Measurements from ENCODE around the gene CALHM6.
"Not testable (repeated sequence)": the region's sequence is repeated elsewhere in the genome, so short reads cannot be mapped to it uniquely, and the experiment has no call there.

Gene CALHM6

GRCh38 chr6:116483616-116484015 lies 22.4 kb downstream of the CALHM6 start:
- DNase-seq: no peak

- DNase-seq: no peak
Observed at GRCh38 chr6:116485559-116486184, 24.5 kb downstream of the CALHM6 start.

GRCh38 chr6:116491610-116492330 lies 30.6 kb downstream of the CALHM6 start:
- DNase-seq: no peak

- DNase-seq: no peak
Observed at GRCh38 chr6:116492331-116493067, 31.3 kb downstream of the CALHM6 start.

GRCh38 chr6:116495161-116495560 lies 34.0 kb downstream of the CALHM6 start:
- not testable (repeated sequence) for DNase-seq

GRCh38 chr6:116497113-116497676 lies 36.0 kb downstream of the CALHM6 start:
- no peak for DNase-seq

- no peak for DNase-seq
Observed at GRCh38 chr6:116500969-116501433, 39.8 kb downstream of the CALHM6 start.

GRCh38 chr6:116507324-116507723 lies 46.1 kb downstream of the CALHM6 start:
- no peak for DNase-seq

- no peak for DNase-seq
Observed at GRCh38 chr6:116508527-116508926, 47.4 kb downstream of the CALHM6 start.

GRCh38 chr6:116511424-116512110 lies 50.4 kb downstream of the CALHM6 start, which contains the start of gene CALHM5:
TSS of gene CALHM5 (plus strand) at chr6:116511639. CDS start at chr6:116511697, 58 bp downstream.
- DNase-seq: no peak

GRCh38 chr6:116512111-116512559 lies 51.0 kb downstream of the CALHM6 start:
- DNase-seq: no peak

- no peak for DNase-seq
Observed at GRCh38 chr6:116512734-116513133, 51.6 kb downstream of the CALHM6 start.

All from activated CD4-positive, alpha-beta T cell treated with anti-CD3 and anti-CD28 coated beads, Interleukin-2, Interleukin-6, amounts not matched to agents 100 ng/mL and 50 ng/mL, durations not matched to agents 16 hours and 8 hours (primary cell).